GM19372 (cell line): ENCODE data around the gene FAM221B.

ENCODE experiments used
- ATAC-seq: cut with Tn5 transposase; IDR thresholded peaks from one replicate; pipeline ENCODE4 v1.9.1; 2021; ENCODE audit warnings: mild to moderate bottlenecking, low read depth, moderate library complexity; ENCODE audit not compliant: unreplicated experiment

The FAM221B gene, protein sequence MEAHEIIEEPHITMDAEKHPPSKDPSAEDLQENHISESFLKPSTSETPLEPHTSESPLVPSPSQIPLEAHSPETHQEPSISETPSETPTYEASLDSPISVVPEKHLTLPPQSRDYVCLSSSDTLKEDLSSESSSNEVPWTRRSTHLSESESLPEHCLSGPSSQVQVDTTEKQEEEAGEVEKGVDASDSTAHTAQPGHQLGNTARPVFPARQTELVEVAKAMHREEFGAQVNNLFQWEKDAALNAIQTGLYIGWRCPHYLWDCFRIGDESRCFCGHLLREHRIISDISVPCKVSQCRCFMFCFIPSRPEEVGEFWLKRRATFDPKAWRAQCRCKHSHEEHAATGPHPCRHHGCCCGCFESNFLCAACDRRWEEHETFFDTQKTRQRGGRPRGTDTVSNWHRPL

DNA sequence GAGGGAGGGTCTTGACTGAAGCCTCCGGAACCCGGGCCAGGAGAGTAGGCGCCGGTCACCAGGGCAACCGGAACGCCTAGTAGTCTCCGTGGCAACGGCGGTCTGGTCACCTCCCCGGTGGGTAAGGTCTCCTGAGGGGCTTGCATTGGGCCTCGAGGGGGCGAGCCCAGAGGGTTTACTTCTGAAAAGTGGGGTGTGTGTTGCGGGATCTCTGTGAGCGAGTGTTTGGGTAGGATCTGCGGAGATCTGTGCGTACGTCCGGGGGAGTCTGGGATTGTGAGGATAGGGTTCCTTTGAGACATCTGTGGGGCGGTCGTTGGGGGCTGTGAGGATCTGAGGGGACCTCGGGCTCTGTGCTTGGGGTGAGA lies at the start of gene FAM221B:
Gene FAM221B (minus strand): TSS at position 17 of the 368 bp plus-strand sequence. CDS start 2,571 bp downstream, outside the sequence.
- ATAC-seq: no peak

DNA sequence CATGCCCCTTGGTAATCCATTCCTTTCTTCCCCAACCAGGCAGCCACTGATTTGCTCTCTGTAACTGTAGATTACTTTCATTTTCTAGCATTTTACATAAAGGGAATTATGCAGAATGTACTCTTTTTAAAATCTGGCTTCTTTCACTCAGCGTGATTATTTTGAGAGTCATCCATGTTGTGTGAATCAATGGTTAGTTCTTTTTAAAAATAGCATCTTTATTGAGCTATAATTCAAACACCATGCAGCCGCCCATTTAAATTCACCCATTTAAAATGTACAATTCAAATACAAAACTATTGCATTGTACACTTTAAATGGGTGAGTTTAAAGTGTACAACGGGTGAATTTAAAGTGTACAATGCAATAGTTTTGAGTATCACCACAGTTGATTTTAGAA lies 44.0 kb upstream of the FAM221B start:
- no peak for ATAC-seq

DNA sequence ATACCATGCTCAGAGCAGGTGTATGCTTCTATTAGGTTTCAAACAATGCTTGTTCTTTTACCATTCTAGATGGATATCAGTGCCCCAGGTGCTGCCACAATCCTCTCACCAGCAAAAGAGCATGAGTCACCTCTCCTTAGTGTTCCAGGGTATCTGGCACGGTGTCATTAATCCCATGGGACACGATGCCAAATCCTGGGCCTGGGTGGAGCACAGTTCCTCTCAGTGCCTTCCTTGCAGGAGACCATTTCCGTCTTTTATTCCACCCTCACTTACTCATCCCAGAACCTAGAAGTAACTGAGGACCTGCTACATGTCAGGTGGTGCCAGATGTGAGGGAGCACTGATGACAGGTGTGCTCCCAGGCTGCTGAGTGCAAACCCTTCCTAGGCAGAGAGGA lies 43.0 kb upstream of the FAM221B start:
- ATAC-seq: no peak

DNA sequence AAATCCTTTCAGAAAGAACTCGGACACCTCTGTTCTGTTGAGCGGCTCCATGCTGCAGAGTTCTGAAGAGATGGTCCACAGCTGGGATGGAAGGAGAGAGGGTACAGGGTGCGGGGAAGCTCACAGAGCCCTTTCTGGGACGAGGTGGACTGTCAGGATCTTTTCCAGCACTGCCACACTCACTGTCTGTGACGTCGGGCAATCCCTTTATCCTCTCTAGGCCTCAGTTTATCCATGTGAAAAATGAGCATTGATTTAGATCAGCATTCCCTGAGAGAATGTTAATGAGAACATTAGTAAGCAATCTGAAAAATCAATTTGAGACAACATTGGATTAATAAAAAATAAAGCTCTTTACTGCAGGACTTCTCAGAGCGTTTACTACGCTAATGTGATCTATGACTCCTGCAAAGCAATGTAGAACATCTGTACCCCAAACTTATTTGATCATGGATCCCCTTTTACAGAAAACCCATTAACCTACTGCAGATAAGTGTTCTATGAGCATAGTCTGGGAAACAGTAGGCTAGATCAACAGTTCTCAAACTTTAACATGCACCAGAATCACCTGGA lies 41.9 kb upstream of the FAM221B start, which contains the start of gene OR13J1:
Gene OR13J1 (minus strand): TSS at position 51 of the 573 bp plus-strand sequence. CDS start 0 bp downstream, at position 51.
- no peak for ATAC-seq

DNA sequence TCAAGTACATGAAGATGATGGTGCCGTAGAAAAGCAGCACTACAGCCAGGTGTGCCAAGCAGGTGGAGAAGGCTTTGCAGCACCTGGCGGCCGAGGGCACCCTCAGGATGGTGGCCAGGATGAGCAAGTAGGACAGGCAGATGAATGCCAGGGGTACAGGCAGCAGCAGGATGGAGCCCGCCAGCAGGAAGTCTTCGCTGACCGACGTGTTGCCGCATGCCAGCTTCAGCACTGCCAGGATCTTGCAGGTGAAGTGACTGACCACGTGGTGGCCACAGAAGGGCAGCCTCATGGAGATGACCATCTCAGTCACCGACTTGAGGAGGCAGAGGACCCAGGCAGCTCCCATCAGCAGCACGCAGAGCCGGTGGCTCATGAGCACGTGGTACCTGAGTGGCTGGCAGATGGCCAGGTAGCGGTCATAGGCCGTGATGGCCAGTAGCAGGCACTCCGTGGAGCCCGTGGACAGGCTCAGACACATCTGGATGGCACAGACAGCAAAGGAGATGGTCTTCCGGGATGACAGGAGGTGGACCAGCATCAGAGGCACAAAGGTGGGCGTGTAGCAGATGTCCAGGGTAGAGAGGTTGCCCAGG lies 41.2 kb upstream of the FAM221B start:
- no peak for ATAC-seq

DNA sequence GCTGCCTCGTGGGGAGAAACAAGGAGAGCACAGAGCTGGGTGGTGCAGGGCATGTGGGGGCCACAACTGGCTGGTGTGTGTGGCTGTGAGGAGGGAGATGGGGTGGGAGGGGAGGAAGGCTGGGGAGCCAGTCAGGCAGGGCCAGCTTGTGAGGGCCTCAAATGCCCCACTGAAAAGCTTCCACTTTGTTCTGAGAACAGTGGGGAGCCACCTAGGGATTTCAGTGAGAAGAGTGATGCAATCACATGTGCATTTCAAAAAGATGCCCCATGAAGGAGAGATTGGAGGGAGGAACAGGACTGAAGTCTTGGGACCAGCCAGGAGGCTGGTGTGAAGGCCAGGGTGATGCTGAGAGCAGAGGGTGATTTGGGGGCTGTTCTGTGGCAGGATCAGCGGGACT lies 40.4 kb upstream of the FAM221B start:
- ATAC-seq: no peak

DNA sequence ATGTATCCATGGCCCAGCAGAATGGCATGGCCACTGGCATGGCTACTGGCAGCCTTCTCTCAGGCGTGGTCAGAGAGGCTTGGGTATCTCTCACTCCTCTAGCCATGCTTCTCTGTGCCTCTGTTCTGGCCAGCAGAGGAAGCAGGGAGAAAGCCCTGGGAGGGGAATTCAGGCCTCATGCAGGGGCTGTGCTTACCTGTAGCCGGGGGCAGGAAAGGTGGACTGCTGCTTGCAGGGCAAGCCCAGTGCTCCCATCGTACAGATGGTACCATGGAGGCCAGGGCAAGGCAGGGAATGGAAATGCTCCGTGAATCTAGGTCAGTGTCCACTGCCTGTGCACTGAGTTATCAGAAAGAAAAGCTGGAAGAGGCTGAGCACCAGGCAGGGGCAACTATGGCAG lies 39.0 kb upstream of the FAM221B start:
- ATAC-seq: no peak

DNA sequence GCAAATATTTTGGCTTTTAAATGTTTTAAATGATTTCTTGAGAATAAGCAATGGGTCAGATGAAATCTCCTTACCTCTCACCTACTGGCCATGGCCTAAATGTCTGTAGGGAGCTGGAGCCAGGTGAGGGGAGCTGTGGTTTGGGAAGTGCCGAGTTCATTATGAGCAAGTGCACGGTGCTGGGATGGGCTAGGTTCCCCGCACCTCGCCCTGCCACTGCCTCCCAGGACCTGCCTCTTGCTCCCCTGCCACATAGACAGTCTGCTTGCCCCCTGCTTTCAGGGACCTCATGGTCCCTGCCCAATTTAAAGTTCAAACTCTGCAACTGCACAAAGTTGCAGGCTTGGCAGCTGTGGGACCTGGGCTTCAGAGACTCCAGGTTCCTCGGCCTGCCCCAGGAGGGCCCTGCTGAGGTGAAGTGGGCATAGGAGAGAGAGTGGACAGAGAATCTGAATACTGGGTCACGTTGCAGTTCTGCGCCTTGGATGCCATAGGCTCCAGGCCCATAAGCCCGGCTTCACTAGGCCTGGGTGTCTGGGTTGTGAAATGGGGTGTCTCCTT lies 36.2 kb upstream of the FAM221B start:
- no peak for ATAC-seq

DNA sequence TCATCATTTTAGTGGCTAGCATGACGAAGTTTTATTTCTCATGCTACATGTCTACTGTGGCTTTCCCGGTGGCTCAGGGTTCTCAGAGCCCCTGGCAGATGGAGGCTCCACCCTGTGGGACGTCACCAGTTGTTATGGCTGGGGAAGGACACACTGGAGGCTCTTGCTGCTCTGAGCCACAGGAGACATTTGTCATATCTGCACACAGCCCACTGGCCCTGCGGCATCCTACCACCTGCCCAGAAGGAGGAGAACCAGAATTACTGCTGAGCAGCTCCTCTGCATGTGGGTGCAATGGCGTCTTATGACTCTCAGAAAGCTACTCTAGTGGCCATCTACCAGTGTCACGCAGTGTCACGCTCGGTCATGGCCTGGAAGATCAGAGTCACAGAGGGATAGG lies 35.1 kb upstream of the FAM221B start:
- ATAC-seq: no peak

DNA sequence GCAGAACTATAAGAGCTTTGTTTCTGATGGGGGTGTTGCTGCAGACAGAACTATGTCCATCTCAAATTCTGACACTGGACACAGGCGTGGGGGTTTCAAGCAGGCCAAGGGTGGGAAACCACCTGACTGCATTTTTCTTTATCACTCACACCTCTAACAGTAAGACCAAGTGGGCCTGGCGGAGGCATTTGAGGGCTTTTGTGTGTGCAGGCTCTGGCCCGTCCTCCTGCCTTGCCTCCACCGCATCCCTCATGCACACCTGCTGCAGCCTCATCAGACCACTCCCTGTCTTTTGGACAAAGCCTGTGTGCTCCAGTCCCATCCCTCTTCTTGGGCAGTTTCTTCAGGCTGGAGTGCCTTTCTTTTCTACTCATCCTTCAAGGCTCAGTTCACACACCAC lies 33.8 kb upstream of the FAM221B start:
- no peak for ATAC-seq

DNA sequence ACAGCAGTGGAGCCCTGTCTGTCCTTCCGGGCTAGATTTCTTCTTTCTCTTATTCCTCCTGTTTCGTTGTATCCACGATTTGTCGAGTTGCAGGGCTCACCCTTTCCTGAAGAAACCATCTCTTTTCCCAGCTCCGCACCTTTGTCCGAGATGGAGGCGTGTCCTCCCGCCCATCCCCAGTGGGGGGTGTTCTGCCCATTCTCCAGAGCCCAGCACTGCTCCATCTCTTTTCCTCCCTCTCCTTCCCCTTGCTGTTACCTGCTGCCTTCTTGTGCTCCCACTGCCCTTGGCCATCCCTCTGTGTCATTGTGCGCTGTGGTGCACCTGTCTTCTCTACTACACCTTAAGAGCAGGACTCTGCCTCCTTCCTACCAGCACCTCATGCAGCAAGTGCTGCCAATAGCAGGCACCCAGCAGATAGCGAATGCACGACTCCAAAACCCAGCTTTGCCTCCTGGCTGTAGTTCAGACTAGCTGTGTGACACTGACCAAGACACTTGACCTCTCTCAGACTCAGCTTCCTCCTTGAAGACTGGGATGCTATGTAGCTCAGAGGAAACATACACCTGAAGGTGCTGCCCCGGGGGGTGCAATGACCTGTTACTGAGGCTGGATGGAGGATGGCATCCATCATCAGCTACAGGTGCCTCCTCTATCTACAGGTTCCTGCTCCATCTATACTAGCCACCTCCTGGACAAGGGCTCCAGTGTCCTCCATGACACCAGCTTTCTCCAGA lies 32.8 kb upstream of the FAM221B start:
- ATAC-seq: no peak

DNA sequence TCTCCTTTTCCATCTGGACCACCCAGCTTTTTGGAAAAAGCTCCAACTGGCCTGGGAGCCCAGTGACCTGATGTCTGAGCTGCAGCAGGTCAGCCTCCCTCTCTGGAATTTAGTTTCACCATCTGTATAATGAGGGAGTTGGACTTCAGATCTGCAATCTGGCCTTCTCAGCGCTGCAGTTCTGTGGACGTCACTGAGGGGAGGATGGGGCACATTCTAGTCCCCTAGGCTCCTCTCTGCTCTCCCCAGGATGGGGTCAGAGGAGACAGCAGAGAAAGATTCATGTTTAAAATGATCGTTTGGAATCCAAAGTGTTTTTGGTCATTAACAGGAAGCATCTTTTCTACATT lies 31.4 kb upstream of the FAM221B start:
- no peak for ATAC-seq

DNA sequence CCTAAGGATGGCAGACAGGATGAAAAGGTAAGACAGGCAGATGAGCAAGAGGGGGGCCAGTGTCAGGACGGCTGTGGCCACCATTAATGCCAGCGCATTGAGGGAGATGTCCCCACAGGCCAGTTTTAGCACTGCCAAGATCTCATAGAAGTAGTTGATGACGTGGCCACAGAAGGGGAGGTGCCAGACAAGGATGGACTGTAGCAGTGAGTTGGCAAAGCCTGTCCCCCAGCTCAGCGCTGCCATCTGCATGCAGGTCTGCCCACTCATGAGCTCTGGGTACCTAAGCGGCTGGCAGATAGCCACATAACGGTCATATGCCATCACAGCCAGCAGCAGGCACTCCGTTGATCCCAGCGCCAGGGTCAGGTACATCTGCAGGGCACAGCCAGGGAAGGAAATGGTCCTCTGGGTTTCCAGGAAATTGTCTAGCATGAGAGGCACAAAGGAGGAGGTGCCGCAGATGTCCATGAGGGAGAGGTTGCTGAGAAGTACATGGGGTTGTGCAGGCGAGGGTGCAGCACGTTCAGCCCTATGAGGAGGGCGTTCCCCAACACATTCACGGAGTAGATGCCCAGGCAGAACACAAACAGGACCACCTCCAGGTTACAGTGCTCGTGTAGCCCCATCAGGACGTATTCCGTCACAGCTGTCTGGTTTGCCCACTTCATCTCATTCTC lies 30.9 kb upstream of the FAM221B start:
- no peak for ATAC-seq

DNA sequence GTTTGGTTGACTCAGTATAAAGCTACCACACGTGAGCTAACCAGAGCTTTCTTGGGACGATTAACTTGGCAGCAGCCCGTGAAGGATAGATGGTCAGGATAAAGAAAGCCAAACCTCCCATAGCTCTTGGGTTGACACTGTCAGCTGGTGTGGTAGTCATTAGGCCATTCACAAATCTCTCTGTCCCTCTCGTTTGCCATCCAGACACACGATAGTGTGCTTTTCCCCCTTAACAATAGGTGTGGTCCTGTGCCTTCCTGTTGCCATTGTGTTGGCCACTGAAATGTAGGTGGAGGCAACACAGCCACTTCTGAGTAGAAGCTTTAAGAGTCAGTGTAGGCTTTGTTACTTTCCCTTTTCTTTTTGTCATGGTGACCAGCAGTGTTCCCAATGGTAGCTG lies 29.9 kb upstream of the FAM221B start:
- ATAC-seq: no peak

DNA sequence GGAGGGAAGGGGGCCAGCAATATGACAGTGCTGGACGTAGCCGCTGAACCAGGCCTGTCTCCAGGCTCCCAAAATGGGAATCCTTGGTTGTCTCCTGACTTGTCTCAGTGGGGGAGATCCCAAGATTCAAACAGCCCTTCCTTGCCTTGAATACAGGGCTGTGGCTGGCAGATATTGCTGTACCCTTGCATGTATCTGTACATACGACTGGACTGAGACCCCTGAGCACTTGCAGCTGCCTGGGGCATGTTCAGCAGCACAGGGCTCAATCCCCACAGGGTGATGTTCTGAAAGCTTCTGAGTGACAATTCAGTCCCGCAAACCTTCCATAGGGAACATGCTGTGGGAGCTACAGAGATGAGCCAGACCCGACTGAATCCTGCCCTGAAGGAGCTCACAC lies 28.4 kb upstream of the FAM221B start:
- ATAC-seq: no peak

DNA sequence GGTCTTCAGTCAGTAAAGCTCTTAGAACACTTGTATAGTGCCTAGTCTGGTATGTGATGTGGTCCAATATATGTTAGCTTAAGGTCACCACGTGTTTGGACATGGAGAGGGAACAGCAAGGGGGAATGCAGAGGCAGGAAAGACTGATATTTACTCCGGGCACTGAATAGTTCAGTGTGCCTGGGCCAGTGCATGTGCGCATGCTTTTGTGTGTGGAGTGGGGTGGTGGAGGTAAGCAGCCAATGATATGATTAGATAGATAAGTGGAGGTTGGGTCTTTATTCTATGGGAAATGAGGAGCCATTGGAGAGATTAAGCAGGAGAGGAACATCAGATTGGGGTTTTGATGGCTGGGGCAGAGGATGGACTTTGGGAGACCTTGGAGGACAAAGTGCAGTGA lies 27.7 kb upstream of the FAM221B start:
- no peak for ATAC-seq

DNA sequence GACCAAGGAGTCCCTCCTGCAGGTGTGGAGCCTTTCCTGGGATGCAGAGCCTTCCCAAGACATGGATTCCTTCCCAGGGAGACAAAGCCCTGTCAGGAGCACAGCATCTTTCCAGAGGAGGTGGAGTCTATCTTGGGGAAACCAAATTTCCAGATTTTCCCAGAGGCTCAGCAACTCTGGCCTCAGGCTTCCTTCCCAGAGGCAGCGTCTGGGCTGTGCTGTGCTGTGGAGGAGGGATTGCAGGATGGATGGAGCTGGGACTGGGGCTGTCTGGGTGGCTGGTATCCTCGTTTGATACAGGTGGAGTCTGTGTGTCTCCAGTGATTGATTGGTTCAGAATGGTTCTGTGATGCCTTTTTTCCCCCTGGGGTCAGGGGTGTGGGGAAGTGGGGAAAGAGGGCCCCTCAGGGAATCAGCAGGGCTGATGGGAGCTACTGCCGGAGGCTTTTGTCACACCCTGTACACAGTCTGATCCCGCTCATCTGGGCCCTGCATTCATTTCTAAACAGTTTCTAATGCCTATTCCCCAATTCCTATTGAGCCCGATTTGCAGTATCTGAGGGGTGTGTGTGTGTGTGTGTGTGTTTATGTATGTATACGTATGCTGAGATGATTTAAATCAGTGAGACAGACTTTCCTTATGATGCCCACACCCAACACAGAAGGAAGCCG lies 25.7 kb upstream of the FAM221B start:
- ATAC-seq: no peak

DNA sequence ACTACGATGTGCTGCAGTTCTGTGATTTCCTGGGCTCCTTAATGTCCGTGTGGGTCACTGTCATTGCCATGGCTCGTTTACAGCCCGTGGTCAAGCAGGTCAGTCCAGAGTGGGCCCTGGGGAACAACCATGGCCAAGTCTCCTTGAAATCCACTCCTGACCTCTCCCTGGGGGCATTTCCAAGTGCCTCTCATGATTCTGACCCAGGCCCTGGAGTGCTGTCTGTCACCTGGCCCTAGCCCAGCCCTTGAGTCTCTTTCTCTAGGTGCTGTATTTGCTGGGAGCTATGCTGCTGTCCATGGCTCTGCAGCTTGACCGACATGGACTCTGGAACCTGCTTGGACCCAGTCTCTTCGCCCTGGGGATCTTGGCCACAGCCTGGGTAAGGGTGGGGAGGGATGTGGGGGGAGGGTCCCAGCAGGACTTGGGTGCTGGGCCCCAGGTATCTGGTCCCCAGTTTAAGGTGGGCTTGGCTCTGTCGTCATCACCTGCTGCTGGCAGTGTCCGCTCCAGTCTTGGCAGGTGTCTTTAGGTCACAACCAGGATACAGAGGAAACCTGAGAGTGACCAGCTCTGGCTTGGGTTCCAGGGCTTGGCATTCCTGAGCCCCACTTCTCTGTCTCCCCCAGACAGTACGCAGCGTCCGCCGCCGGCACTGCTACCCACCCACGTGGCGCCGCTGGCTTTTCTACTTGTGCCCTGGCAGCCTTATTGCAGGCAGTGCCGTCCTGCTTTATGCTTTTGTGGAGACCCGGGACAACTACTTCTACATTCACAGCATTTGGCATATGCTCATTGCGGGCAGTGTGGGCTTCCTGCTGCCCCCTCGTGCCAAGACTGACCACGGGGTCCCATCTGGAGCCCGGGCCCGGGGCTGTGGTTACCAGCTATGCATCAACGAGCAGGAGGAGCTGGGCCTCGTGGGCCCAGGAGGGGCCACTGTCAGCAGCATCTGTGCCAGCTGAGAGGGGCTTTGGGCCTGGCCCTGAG lies 24.6 kb upstream of the FAM221B start:
- no peak for ATAC-seq
